Measurements from ENCODE around the gene ARHGAP28. TPM values are rescaled to one million over a fixed set of nuclear protein-coding genes. Genes with fewer than 3 reads are reported as not detected.

The ARHGAP28 gene
- 10 to 100 TPM in 5 of 6 donors, 1 to 10 TPM in 1; 4.1 to 18.9 (median 11.3) TPM for total RNA-seq

GRCh38 chr18:6729247-6730091 lies at the start of gene ARHGAP28:
Gene ARHGAP28 (plus strand): TSS chr18:6729716. CDS start chr18:6729822, 106 bp downstream.
- Histone ChIP-seq H3K27me3 (no peaks in the 10 kb centered on the region), H3K4me3 (peak within 1 kb of the TSS; percentile 36 to 69 (median 66)), H3K9me3 (no peaks in the 10 kb centered on the region), H3K36me3 (no peaks in the 10 kb centered on the region), H3K27ac (peak within 1 kb of the TSS; percentile 72 to 85 (median 76)), H3K4me1 (peaks cover 0 to 15% (median 3%) of the 10 kb centered on the region in 4 donors)
- TF ChIP-seq EP300 (IDR thresholded peaks at IDR 0.05): no peak
- TF ChIP-seq POLR2AphosphoS5 (IDR thresholded peaks at IDR 0.05): peak; percentile 11 to 54
- peak in 3 of 4 donors; percentile 23 to 59 (median 38) for TF ChIP-seq POLR2A (IDR thresholded peaks at IDR 0.05)
- peak in 5 of 6 experiments; percentile 24 to 52 (median 32) for TF ChIP-seq CTCF (IDR thresholded peaks at IDR 0.05)
- 0% methylated on average over 13 to 51 of the region's 96 CpGs for WGBS, 2 donors
- ATAC-seq (ENCODE audit: low FRiP score in 2 of 2) (peak; percentile 95 to 97), DNase-seq (peak; percentile 83 to 96)

GRCh38 chr18:6681331-6681875 lies 48.1 kb upstream of the ARHGAP28 start:
- TF ChIP-seq POLR2A (IDR thresholded peaks at IDR 0.05) (no peak), POLR2AphosphoS5 (IDR thresholded peaks at IDR 0.05) (no peak), CTCF (IDR thresholded peaks at IDR 0.05) (no peak), EP300 (IDR thresholded peaks at IDR 0.05) (no peak)
- DNase-seq (no peak), ATAC-seq (ENCODE audit: low FRiP score in 2 of 2) (no peak)
- H3K27ac ChIP-seq: no peak overlapping the region
- H3K27me3 ChIP-seq: no peaks in the 10 kb centered on the region
- H3K9me3 ChIP-seq: no peaks in the 10 kb centered on the region
- no peaks in the 10 kb centered on the region for H3K36me3 ChIP-seq
- 34 to 53% methylated on average over 1 of the region's 1 CpG for WGBS, 2 donors
- H3K4me1 ChIP-seq: peaks cover 0 to 6% (median 0%) of the 10 kb centered on the region in 4 donors
- no peak overlapping the region for H3K4me3 ChIP-seq

GRCh38 chr18:6682437-6683111 lies 46.9 kb upstream of the ARHGAP28 start:
- no peak for DNase-seq
- TF ChIP-seq EP300 (IDR thresholded peaks at IDR 0.05) (no peak), POLR2A (IDR thresholded peaks at IDR 0.05) (no peak)
- 37 to 43% methylated on average over 14 of the region's 14 CpGs for WGBS, 2 donors

GRCh38 chr18:6683112-6683876 lies 46.2 kb upstream of the ARHGAP28 start:
- Histone ChIP-seq H3K36me3 (no peaks in the 10 kb centered on the region), H3K27me3 (no peaks in the 10 kb centered on the region), H3K27ac (no peak overlapping the region), H3K4me3 (peak overlapping the region in 3 of 4 donors; percentile 8 to 19 (median 19)), H3K9me3 (no peaks in the 10 kb centered on the region), H3K4me1 (peaks cover 0 to 6% (median 0%) of the 10 kb centered on the region in 4 donors)
- DNase-seq (peak; percentile 39 to 91), ATAC-seq (ENCODE audit: low FRiP score in 2 of 2) (peak in 1 of 2 donors; percentile 79)
- TF ChIP-seq POLR2AphosphoS5 (IDR thresholded peaks at IDR 0.05) (no peak), EP300 (IDR thresholded peaks at IDR 0.05) (no peak), POLR2A (IDR thresholded peaks at IDR 0.05) (no peak), CTCF (IDR thresholded peaks at IDR 0.05) (no peak)
- 76 to 80% methylated on average over 18 to 25 of the region's 25 CpGs for WGBS, 2 donors

More at GRCh38 chr18:6682437-6683111, 46.9 kb upstream of the ARHGAP28 start:
- Histone ChIP-seq H3K4me1 (peaks cover 0 to 6% (median 0%) of the 10 kb centered on the region in 4 donors), H3K27me3 (no peaks in the 10 kb centered on the region), H3K4me3 (peak overlapping the region in 3 of 4 donors; percentile 8 to 19 (median 19)), H3K36me3 (no peaks in the 10 kb centered on the region), H3K27ac (no peak overlapping the region), H3K9me3 (no peaks in the 10 kb centered on the region)
- ATAC-seq (ENCODE audit: low FRiP score in 2 of 2): peak in 1 of 2 donors; percentile 16

Measured in upper lobe of left lung (tissue), 6 donors.